GM10266 (cell line): Measurements from ENCODE around the gene HLA-F.

Experiments used
- DNase-seq: peaks from one replicate; pipeline ENCODE4 v3.0.0; 2012; ENCODE audit errors: extremely low spot score
- CTCF ChIP-seq: IDR thresholded peaks from 2 replicates; pipeline ENCODE4 v1.5.1; 2012; ENCODE audit warnings: mild to moderate bottlenecking, low read depth; ENCODE audit not compliant: control insufficient read depth, insufficient read depth; ENCODE audit errors: missing control alignments

The HLA-F gene

GRCh38 chr6:29763491-29764289 lies 40.5 kb downstream of the HLA-F start:
- no peak for DNase-seq
- no peak for TF ChIP-seq CTCF

GRCh38 chr6:29764422-29765196 lies 41.4 kb downstream of the HLA-F start:
- TF ChIP-seq CTCF: no peak
- no peak for DNase-seq

- no peak for TF ChIP-seq CTCF
- DNase-seq: no peak
Observed at GRCh38 chr6:29769336-29769735, 46.1 kb downstream of the HLA-F start.

GRCh38 chr6:29770306-29770705 lies 47.1 kb downstream of the HLA-F start:
- TF ChIP-seq CTCF: no peak
- no peak for DNase-seq

GRCh38 chr6:29776684-29777083 lies 53.5 kb downstream of the HLA-F start:
- no peak for DNase-seq
- TF ChIP-seq CTCF: no peak
